IMR-90 (cell line): Measurements from ENCODE around the gene XAGE3. TPM values are rescaled to one million over a fixed set of nuclear protein-coding genes. Genes with fewer than 3 reads are reported as not detected.

Experiments used
- ATAC-seq: fragments of 200-7000 bp; cut with Tn5 transposase; 2 replicates; pipeline ENCODE4 v1.9.1; 2020; ENCODE audit warnings: low read depth, mild to moderate bottlenecking, moderate library complexity
- BruUV-seq: library from RNA; stranded (reverse); fragments of 400-500 nt; replicated peaks from 2 replicates; lab custom pipeline; 2021; lab: Mats Ljungman, UMichigan
- CTCF ChIA-PET: fragments of 300-600 bp; formaldehyde crosslinking; extraction: SDS; loops from one replicate; lab custom pipeline; 2021; ENCODE audit warnings: antibody characterized with exemption; lab: Yijun Ruan, JAX
- POLR2A ChIA-PET: fragments of 300-600 bp; sonication (Branson Sonifier 250); formaldehyde crosslinking; loops from one replicate; lab custom pipeline; 2022; ENCODE audit warnings: antibody characterized with exemption; ENCODE audit not compliant: unreplicated experiment; lab: Charles Lee
- DNase-seq: peaks from one replicate; pipeline ENCODE4 v3.0.0; 2013
- H2AFZ ChIP-seq: replicated peaks from 2 replicates; pipeline ENCODE3; 2013; ENCODE audit warnings: low read length, mild to moderate bottlenecking; ENCODE audit not compliant: poor library complexity
- H2AK5ac ChIP-seq: 2 replicates; pipeline ENCODE4 v1.6.1; 2013; ENCODE audit warnings: low read depth, low read length, inconsistent platforms
- H2AK9ac ChIP-seq: replicated peaks from 2 replicates; pipeline ENCODE3; 2013; ENCODE audit warnings: mild to moderate bottlenecking, low read depth, low read length, moderate library complexity; ENCODE audit not compliant: poor library complexity
- H2BK120ac ChIP-seq: 2 replicates; pipeline ENCODE4 v1.6.1; 2013; ENCODE audit warnings: low read depth, low read length, inconsistent platforms
- H2BK15ac ChIP-seq: 3 replicates; pipeline ENCODE4 v1.6.1; 2013; ENCODE audit warnings: low read depth, low read length, inconsistent platforms
- H2BK20ac ChIP-seq: 2 replicates; pipeline ENCODE4 v1.6.1; 2013; ENCODE audit warnings: low read depth, mild to moderate bottlenecking, inconsistent platforms, low read length, moderate library complexity
- H2BK5ac ChIP-seq: 2 replicates; pipeline ENCODE4 v1.6.1; 2013; ENCODE audit warnings: mild to moderate bottlenecking, low read depth, low read length, inconsistent platforms; ENCODE audit not compliant: poor library complexity, severe bottlenecking
- H3K14ac ChIP-seq: replicated peaks from 2 replicates; pipeline ENCODE4 v1.6.1; 2013; ENCODE audit warnings: low read depth, low read length, inconsistent platforms
- H3K18ac ChIP-seq: 2 replicates; pipeline ENCODE4 v1.6.1; 2013; ENCODE audit warnings: low read depth, low read length, control low read depth
- H3K23ac ChIP-seq: 2 replicates; pipeline ENCODE4 v1.6.1; 2013; ENCODE audit warnings: low read depth, low read length, inconsistent platforms
- H3K27ac ChIP-seq: 2 replicates; pipeline ENCODE4 v1.5.1; 2013; ENCODE audit warnings: mild to moderate bottlenecking, control low read depth, low read length; ENCODE audit not compliant: insufficient read depth
- H3K27me3 ChIP-seq: 2 replicates; pipeline ENCODE4 v1.6.1; 2013; ENCODE audit warnings: low read length; ENCODE audit not compliant: control insufficient read depth, insufficient read depth
- H3K36me3 ChIP-seq: 2 replicates; pipeline ENCODE4 v1.6.1; 2013; ENCODE audit warnings: low read length, mixed read lengths; ENCODE audit not compliant: control insufficient read depth, insufficient read depth
- H3K4ac ChIP-seq: 2 replicates; pipeline ENCODE4 v1.6.1; 2013; ENCODE audit warnings: low read depth, low read length, inconsistent platforms
- H3K4me1 ChIP-seq: 2 replicates; pipeline ENCODE4 v1.6.1; 2013; ENCODE audit warnings: low read length, mixed read lengths; ENCODE audit not compliant: control insufficient read depth, insufficient read depth
- H3K4me2 ChIP-seq: 2 replicates; pipeline ENCODE4 v1.6.1; 2013; ENCODE audit warnings: low read depth, mild to moderate bottlenecking, control low read depth, low read length, moderate library complexity
- H3K4me3 ChIP-seq: 2 replicates; pipeline ENCODE4 v1.5.1; 2013; ENCODE audit warnings: low read depth, mild to moderate bottlenecking, control low read depth, low read length, moderate library complexity; ENCODE audit not compliant: insufficient read depth
- H3K56ac ChIP-seq: 2 replicates; pipeline ENCODE4 v1.6.1; 2013; ENCODE audit warnings: low read length, inconsistent platforms; ENCODE audit not compliant: insufficient read depth; ENCODE audit errors: extremely low read depth
- H3K79me1 ChIP-seq, 2 experiments: 2 replicates each; pipeline ENCODE4 v1.6.1; 2013; ENCODE audit warnings: low read length in 2 of 2, inconsistent platforms in 1 of 2, low read depth in 1 of 2
- H3K9ac ChIP-seq: 2 replicates; pipeline ENCODE4 v1.6.1; 2013; ENCODE audit warnings: low read depth, low read length, control low read depth
- H3K9me1 ChIP-seq: 2 replicates; pipeline ENCODE4 v1.6.1; 2013; ENCODE audit warnings: low read length, inconsistent platforms; ENCODE audit not compliant: insufficient read depth
- H3K9me3 ChIP-seq: 2 replicates; pipeline ENCODE4 v1.6.1; 2013; ENCODE audit warnings: low read length; ENCODE audit not compliant: control insufficient read depth, insufficient read depth
- H4K20me1 ChIP-seq: 2 replicates; pipeline ENCODE4 v1.6.1; 2013; ENCODE audit warnings: low read length, inconsistent platforms; ENCODE audit not compliant: insufficient read depth
- H4K5ac ChIP-seq: 2 replicates; pipeline ENCODE4 v1.6.1; 2013; ENCODE audit warnings: mild to moderate bottlenecking, low read depth, low read length, control low read depth
- H4K8ac ChIP-seq, 2 experiments: 2 replicates each; pipeline ENCODE4 v1.6.1; 2013; ENCODE audit warnings: low read depth in 2 of 2, low read length in 2 of 2, control low read depth in 1 of 2, inconsistent platforms in 1 of 2
- H4K91ac ChIP-seq: 2 replicates; pipeline ENCODE4 v1.6.1; 2013; ENCODE audit warnings: low read depth, low read length, inconsistent platforms; ENCODE audit not compliant: insufficient read depth
- BHLHE40 ChIP-seq: fragments of 150-350 bp; IDR thresholded peaks from 2 replicates; pipeline ENCODE4 v1.6.1; 2016; ENCODE audit warnings: mild to moderate bottlenecking, low read depth, low read length
- CEBPB ChIP-seq: IDR thresholded peaks from 2 replicates; pipeline ENCODE4 v1.6.1; 2012; ENCODE audit warnings: low read depth, low read length, improper control_type of control experiment
- CHD1 ChIP-seq: IDR thresholded peaks from 2 replicates; pipeline ENCODE4 v1.6.1; 2012; ENCODE audit warnings: low read depth, low read length, improper control_type of control experiment
- CTCF ChIP-seq: conservative IDR thresholded peaks from 2 replicates; pipeline ENCODE4 v1.5.1; 2012; ENCODE audit warnings: mild to moderate bottlenecking, low read depth, low read length, improper control_type of control experiment
- ELK1 ChIP-seq: fragments of 150-350 bp; IDR thresholded peaks from 2 replicates; pipeline ENCODE4 v1.6.1; 2016; ENCODE audit warnings: low read depth, mild to moderate bottlenecking, low read length, moderate library complexity, borderline replicate concordance
- FOS ChIP-seq: fragments of 150-350 bp; IDR thresholded peaks from 2 replicates; pipeline ENCODE4 v1.6.1; 2016; ENCODE audit warnings: low read depth, low read length
- MAFK ChIP-seq: IDR thresholded peaks from 2 replicates; pipeline ENCODE4 v1.6.1; 2012; ENCODE audit warnings: low read depth, low read length, improper control_type of control experiment
- MAZ ChIP-seq: IDR thresholded peaks from 2 replicates; pipeline ENCODE4 v1.6.1; 2012; ENCODE audit warnings: low read depth, mild to moderate bottlenecking, low read length, improper control_type of control experiment, moderate library complexity, borderline replicate concordance
- MXI1 ChIP-seq: IDR thresholded peaks from 2 replicates; pipeline ENCODE4 v1.6.1; 2012; ENCODE audit warnings: low read depth, mild to moderate bottlenecking, low read length, moderate library complexity, borderline replicate concordance
- NFE2L2 ChIP-seq: fragments of 150-350 bp; IDR thresholded peaks from 2 replicates; pipeline ENCODE4 v1.6.1; 2016; ENCODE audit warnings: low read depth, mild to moderate bottlenecking, low read length
- POLR2A ChIP-seq: IDR thresholded peaks from 2 replicates; pipeline ENCODE4 v1.6.1; 2012; ENCODE audit warnings: mild to moderate bottlenecking, low read depth, low read length
- RAD21 ChIP-seq: IDR thresholded peaks from 2 replicates; pipeline ENCODE4 v1.6.1; 2012; ENCODE audit warnings: low read length, improper control_type of control experiment
- RCOR1 ChIP-seq: IDR thresholded peaks from 2 replicates; pipeline ENCODE4 v1.6.1; 2012; ENCODE audit warnings: mild to moderate bottlenecking, low read length, improper control_type of control experiment; ENCODE audit not compliant: insufficient replicate concordance
- RFX5 ChIP-seq: IDR thresholded peaks from 2 replicates; pipeline ENCODE4 v1.8.0; 2012; ENCODE audit warnings: low read depth, mild to moderate bottlenecking, low read length, moderate library complexity
- SMC3 ChIP-seq: fragments of 150-350 bp; IDR thresholded peaks from 2 replicates; pipeline ENCODE4 v1.6.1; 2016; ENCODE audit warnings: low read depth, mild to moderate bottlenecking, antibody characterized with exemption, low read length, moderate library complexity
- USF2 ChIP-seq: fragments of 150-350 bp; IDR thresholded peaks from 2 replicates; pipeline ENCODE4 v1.6.1; 2017; ENCODE audit warnings: mild to moderate bottlenecking, antibody characterized with exemption, low read length, low read depth
- WGBS, 2 experiments: methylation state at CpG; one replicate each; pipeline versions ENCODE4 v1.1.5 to v1.1.7; 2013; ENCODE audit warnings: missing lambda C conversion rate in 2 of 2; ENCODE audit not compliant: insufficient read length in 1 of 2; ENCODE audit errors: extremely low coverage in 2 of 2; 5-methylcytosine and 5-hydroxymethylcytosine counted together
- dilution Hi-C: fragments of 300-500 bp; cut with HindIII; formaldehyde crosslinking; loops from one replicate; pipeline ENCODE4 v1.14.3; 2018; ENCODE audit warnings: low sequenced_read_pairs; ENCODE audit not compliant: unreplicated experiment
- in situ Hi-C: fragments of 300-500 bp; cut with MboI; formaldehyde crosslinking; loops from 3 replicates; pipeline ENCODE4 v1.14.3; 2019; ENCODE audit warnings: low sequenced_read_pairs, inconsistent platforms, mixed read lengths
- intact Hi-C: fragments of 100-400 bp; cut with micrococcal nuclease; formaldehyde crosslinking; loops from 2 replicates; pipeline ENCODE4 v1.10.0; 2022
- polyA plus RNA-seq, 3 experiments: library from polyadenylated mRNA; depleted of rRNA; stranded (reverse); fragments of >200 nt; gene quantifications; 2 replicates each; pipeline ENCODE4 v1.2.3, GENCODE V29; 2012; ENCODE audit warnings: low replicate concordance in 1 of 3
- total RNA-seq: library from RNA; depleted of rRNA; stranded (reverse); fragments of >200 nt; gene quantifications from 2 replicates; pipeline ENCODE4 v1.2.3, GENCODE V29; 2012

The XAGE3 gene
- total and polyA plus RNA-seq, 2 of the 4 experiments (the other 2 are of a cell fraction) = not detected

GRCh38 chrX:52824608-52825007 is 43.3 kb downstream of the XAGE3 start:
- Histone ChIP-seq H2BK5ac (no peak overlapping the region), H2BK20ac (no peak overlapping the region), H3K36me3 (no peaks in the 10 kb centered on the region), H2AFZ (no peak overlapping the region), H4K91ac (no peak overlapping the region), H3K9me1 (no peaks in the 10 kb centered on the region), H3K27ac (no peak overlapping the region), H3K9me3 (0 out of 2 replicates have a peak, but pooled peaks cover 2% of the 10 kb centered on the region), H3K56ac (no peak overlapping the region), H2BK120ac (no peak overlapping the region), H2AK9ac (no peak overlapping the region), H2AK5ac (no peak overlapping the region), H4K5ac (no peak overlapping the region), H3K14ac (no peak overlapping the region), H4K20me1 (no peaks in the 10 kb centered on the region), H3K4me2 (no peak overlapping the region), H3K27me3 (peaks cover 3% of the 10 kb centered on the region), H2BK15ac (no peak overlapping the region), H3K4ac (no peak overlapping the region), H3K9ac (no peak overlapping the region), H3K4me3 (no peak overlapping the region), H3K23ac (no peak overlapping the region), H3K4me1 (no peaks in the 10 kb centered on the region), H3K79me1 (no peaks in the 10 kb centered on the region), H4K8ac (no peak overlapping the region), H3K18ac (no peak overlapping the region)
- intact Hi-C loops (no loop called here), in situ Hi-C loops (no loop called here), dilution Hi-C loops (no loop called here)
- BruUV-seq = no TSS peak
- no peak for DNase-seq
- CTCF ChIA-PET = no interaction called here
- POLR2A ChIA-PET = no interaction called here
- no peak for TF ChIP-seq RCOR1
- TF ChIP-seq CTCF = no peak
- no peak for TF ChIP-seq MAZ
- TF ChIP-seq CHD1 = no peak
- no peak for TF ChIP-seq RFX5
- no peak for TF ChIP-seq RAD21
- TF ChIP-seq USF2 = no peak
- no peak for TF ChIP-seq BHLHE40
- no peak for TF ChIP-seq FOS
- TF ChIP-seq POLR2A = no peak
- no peak for TF ChIP-seq CEBPB
- no peak for TF ChIP-seq ELK1
- no peak for TF ChIP-seq SMC3
- TF ChIP-seq MAFK = no peak
- TF ChIP-seq MXI1 = no peak
- TF ChIP-seq NFE2L2 = no peak
- whole genome bisulfite sequencing, 2 experiments = no CpG with 5 or more reads among the region's 2 CpGs
- no peak for ATAC-seq
